Activated T-cell treated with anti-CD3 and anti-CD28 coated beads for 1 hour (primary cell): Measurements from ENCODE around the gene OR5AU1.

Source experiments
- DNase-seq: peaks from one replicate; pipeline ENCODE4 v3.0.0-alpha.2; 2020; ENCODE audit warnings: low read depth

The OR5AU1 gene

DNA sequence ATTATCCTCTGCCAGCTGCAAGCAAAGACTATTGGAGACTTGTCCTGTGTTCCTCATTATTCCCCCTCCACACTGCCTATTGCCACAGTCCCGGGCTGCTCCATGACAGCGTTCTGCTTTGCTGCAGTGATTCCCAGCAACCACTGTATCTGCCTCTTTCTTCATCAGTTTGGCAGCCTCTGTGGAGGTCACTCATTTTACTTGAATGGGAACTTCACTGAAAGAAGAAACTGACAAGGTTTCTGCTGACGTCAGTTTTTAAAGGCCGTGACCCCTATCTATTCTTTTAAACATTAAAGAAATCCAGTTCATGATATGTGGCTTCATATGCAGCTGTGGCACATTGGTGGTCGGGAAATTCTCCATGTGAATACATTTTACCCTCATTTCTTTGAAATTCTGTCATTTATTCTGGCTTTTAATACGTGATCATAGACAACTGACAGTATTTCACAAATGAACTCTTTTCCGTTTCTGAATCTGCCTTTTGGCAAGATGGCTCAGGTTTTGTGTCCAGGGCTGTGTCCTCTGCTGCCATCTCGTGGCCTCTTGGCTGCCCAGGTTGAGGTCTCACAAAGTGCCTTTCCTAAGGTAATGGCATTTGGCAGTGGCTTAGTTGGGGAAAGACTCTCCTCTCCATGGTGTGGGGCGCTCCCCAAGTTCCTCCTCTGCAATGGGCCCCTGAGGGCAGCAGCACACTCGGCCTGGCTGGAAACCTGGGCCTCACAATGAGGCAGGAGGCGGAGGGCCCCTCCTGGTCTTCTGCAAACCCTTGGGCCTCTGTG is 49.2 kb downstream of the OR5AU1 start:
- DNase-seq, result peak; percentile 67

- DNase-seq, result no peak
These were observed 49.7 kb downstream of the OR5AU1 start for GRCh38 chr14:21106176-21106497.

DNA sequence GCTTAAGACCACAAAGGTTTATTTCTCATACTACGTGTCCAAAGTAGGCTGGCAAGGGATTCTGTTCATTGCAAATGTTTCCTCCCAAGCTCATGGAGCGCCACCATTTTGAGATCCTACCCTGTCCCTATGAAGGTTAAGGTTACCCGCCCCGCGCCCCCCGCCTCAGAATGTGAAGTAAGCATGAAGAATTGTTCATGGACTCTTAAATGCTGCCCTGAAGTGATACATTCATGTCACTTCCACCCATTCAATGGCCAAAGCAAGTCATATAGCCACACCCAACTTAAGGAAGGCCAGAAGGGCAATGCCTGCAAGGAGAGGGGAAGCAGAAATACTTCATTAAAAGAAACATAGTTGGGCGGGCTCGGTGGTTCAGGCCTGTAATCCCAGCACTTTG is 50.8 kb downstream of the OR5AU1 start:
- DNase-seq, result no peak
